ENCODE data around the gene ITLN2.
"Not testable (repeated sequence)": the region's sequence is repeated elsewhere in the genome, so short reads cannot be mapped to it uniquely, and the experiment has no call there.

The ITLN2 gene

GRCh38 chr1:160997323-160998038 is 42.9 kb upstream of the ITLN2 start:
- peak; percentile 74 for DNase-seq
- Histone ChIP-seq H2BK5ac (ENCODE audit: low read depth, low read length, poor library complexity, severe bottlenecking) (no peak overlapping the region), H3K18ac (ENCODE audit: low read depth in 1 of 2, low read length in 2 of 2) (no peak overlapping the region), H3K9ac (ENCODE audit: low read length) (no peak overlapping the region), H3K79me1 (replicated peaks; ENCODE audit: low read length, poor library complexity, severe bottlenecking) (no peaks in the 10 kb centered on the region), H3K9me3 (ENCODE audit: control insufficient read depth, low read length) (no peaks in the 10 kb centered on the region), H3K27ac (ENCODE audit: low read length, poor library complexity, severe bottlenecking) (no peak overlapping the region), H3K4me1 (ENCODE audit: control insufficient read depth, insufficient read depth, low read depth, low read length) (peaks cover 2% of the 10 kb centered on the region), H3K27me3 (ENCODE audit: control insufficient read depth in 1 of 2, insufficient read depth in 1 of 2, low read length in 2 of 2) (peaks cover 0 to 5% of the 10 kb centered on the region in 2 experiments), H3K23ac (ENCODE audit: low read length in 2 of 2) (no peak overlapping the region), H2BK15ac (ENCODE audit: low read depth, poor library complexity, severe bottlenecking) (no peak overlapping the region), H3K4me3 (ENCODE audit: insufficient read depth in 1 of 2, low read depth in 1 of 2, low read length in 2 of 2) (no peak overlapping the region), H2AK5ac (ENCODE audit: low read length, severe bottlenecking) (no peak overlapping the region), H2AFZ (ENCODE audit: low read depth, low read length) (no peak overlapping the region), H2BK120ac (ENCODE audit: low read depth, low read length) (no peak overlapping the region), H4K91ac (ENCODE audit: low read length) (no peak overlapping the region), H2BK12ac (ENCODE audit: low read length in 2 of 2) (no peak overlapping the region), H3K4me2 (ENCODE audit: low read length, poor library complexity, severe bottlenecking) (no peak overlapping the region), H3K4ac (ENCODE audit: low read depth in 1 of 2, low read length in 2 of 2) (no peak overlapping the region), H4K8ac (ENCODE audit: low read length) (peak overlapping the region; percentile 74), H3K14ac (ENCODE audit: low read length in 2 of 2) (no peak overlapping the region), H3K36me3 (ENCODE audit: control insufficient read depth in 1 of 2, insufficient read depth in 2 of 2, low read depth in 1 of 2, low read length in 2 of 2) (peaks cover 0 to 27% of the 10 kb centered on the region in 2 experiments)
- WGBS = 90% methylated on average over 1 of the region's 1 CpG

GRCh38 chr1:160996178-160996577 is 41.6 kb upstream of the ITLN2 start:
- no peak overlapping the region for H3K14ac ChIP-seq (ENCODE audit: low read length in 2 of 2)
- no peak overlapping the region for H3K18ac ChIP-seq (ENCODE audit: low read depth in 1 of 2, low read length in 2 of 2)
- H3K9ac ChIP-seq (ENCODE audit: low read length) = no peak overlapping the region
- H2BK12ac ChIP-seq (ENCODE audit: low read length in 2 of 2) = no peak overlapping the region
- no peak overlapping the region for H2BK120ac ChIP-seq (ENCODE audit: low read depth, low read length)
- WGBS = 62% methylated on average over 3 of the region's 3 CpGs
- no peak overlapping the region for H4K8ac ChIP-seq (ENCODE audit: low read length)
- peaks cover 2% of the 10 kb centered on the region for H3K4me1 ChIP-seq (ENCODE audit: control insufficient read depth, insufficient read depth, low read depth, low read length)
- no peak overlapping the region for H3K4ac ChIP-seq (ENCODE audit: low read depth in 1 of 2, low read length in 2 of 2)
- H2BK5ac ChIP-seq (ENCODE audit: low read depth, low read length, poor library complexity, severe bottlenecking) = no peak overlapping the region
- no peak overlapping the region for H4K91ac ChIP-seq (ENCODE audit: low read length)
- H2AFZ ChIP-seq (ENCODE audit: low read depth, low read length) = no peak overlapping the region
- no peak overlapping the region for H3K4me2 ChIP-seq (ENCODE audit: low read length, poor library complexity, severe bottlenecking)
- no peak overlapping the region for H2AK5ac ChIP-seq (ENCODE audit: low read length, severe bottlenecking)
- no peak overlapping the region for H3K4me3 ChIP-seq (ENCODE audit: insufficient read depth in 1 of 2, low read depth in 1 of 2, low read length in 2 of 2)
- no peak overlapping the region for H3K23ac ChIP-seq (ENCODE audit: low read length in 2 of 2)
- peaks cover 0 to 5% of the 10 kb centered on the region in 2 experiments for H3K27me3 ChIP-seq (ENCODE audit: control insufficient read depth in 1 of 2, insufficient read depth in 1 of 2, low read length in 2 of 2)
- H3K36me3 ChIP-seq (ENCODE audit: control insufficient read depth in 1 of 2, insufficient read depth in 2 of 2, low read depth in 1 of 2, low read length in 2 of 2) = peaks cover 0 to 27% of the 10 kb centered on the region in 2 experiments
- H3K27ac ChIP-seq (ENCODE audit: low read length, poor library complexity, severe bottlenecking) = no peak overlapping the region
- H2BK15ac ChIP-seq (ENCODE audit: low read depth, poor library complexity, severe bottlenecking) = no peak overlapping the region
- H3K9me3 ChIP-seq (ENCODE audit: control insufficient read depth, low read length) = no peaks in the 10 kb centered on the region
- peak; percentile 13 for DNase-seq
- no peaks in the 10 kb centered on the region for H3K79me1 ChIP-seq (replicated peaks; ENCODE audit: low read length, poor library complexity, severe bottlenecking)

GRCh38 chr1:160993544-160994193 is 39.1 kb upstream of the ITLN2 start:
- no peak overlapping the region for H3K4ac ChIP-seq (ENCODE audit: low read depth in 1 of 2, low read length in 2 of 2)
- no peak overlapping the region for H2BK12ac ChIP-seq (ENCODE audit: low read length in 2 of 2)
- H3K27ac ChIP-seq (ENCODE audit: low read length, poor library complexity, severe bottlenecking) = no peak overlapping the region
- H2BK15ac ChIP-seq (ENCODE audit: low read depth, poor library complexity, severe bottlenecking) = no peak overlapping the region
- DNase-seq = peak; percentile 56
- H3K18ac ChIP-seq (ENCODE audit: low read depth in 1 of 2, low read length in 2 of 2) = no peak overlapping the region
- no peak overlapping the region for H3K23ac ChIP-seq (ENCODE audit: low read length in 2 of 2)
- H2BK120ac ChIP-seq (ENCODE audit: low read depth, low read length) = no peak overlapping the region
- H2AFZ ChIP-seq (ENCODE audit: low read depth, low read length) = no peak overlapping the region
- no peak overlapping the region for H4K8ac ChIP-seq (ENCODE audit: low read length)
- no peak overlapping the region for H3K14ac ChIP-seq (ENCODE audit: low read length in 2 of 2)
- 77% methylated on average over 8 of the region's 14 CpGs for WGBS
- no peaks in the 10 kb centered on the region for H3K27me3 ChIP-seq (ENCODE audit: control insufficient read depth in 1 of 2, insufficient read depth in 1 of 2, low read length in 2 of 2)
- peaks cover 2% of the 10 kb centered on the region for H3K4me1 ChIP-seq (ENCODE audit: control insufficient read depth, insufficient read depth, low read depth, low read length)
- no peak overlapping the region for H3K4me2 ChIP-seq (ENCODE audit: low read length, poor library complexity, severe bottlenecking)
- no peak overlapping the region for H3K9ac ChIP-seq (ENCODE audit: low read length)
- no peak overlapping the region for H3K4me3 ChIP-seq (ENCODE audit: insufficient read depth in 1 of 2, low read depth in 1 of 2, low read length in 2 of 2)
- no peaks in the 10 kb centered on the region for H3K79me1 ChIP-seq (replicated peaks; ENCODE audit: low read length, poor library complexity, severe bottlenecking)
- peaks cover 0 to 7% of the 10 kb centered on the region in 2 experiments for H3K36me3 ChIP-seq (ENCODE audit: control insufficient read depth in 1 of 2, insufficient read depth in 2 of 2, low read depth in 1 of 2, low read length in 2 of 2)
- no peaks in the 10 kb centered on the region for H3K9me3 ChIP-seq (ENCODE audit: control insufficient read depth, low read length)
- H4K91ac ChIP-seq (ENCODE audit: low read length) = no peak overlapping the region
- H2BK5ac ChIP-seq (ENCODE audit: low read depth, low read length, poor library complexity, severe bottlenecking) = no peak overlapping the region
- no peak overlapping the region for H2AK5ac ChIP-seq (ENCODE audit: low read length, severe bottlenecking)

- H3K9ac ChIP-seq (ENCODE audit: low read length); H3K27ac ChIP-seq (ENCODE audit: low read length, poor library complexity, severe bottlenecking); H3K4me3 ChIP-seq (ENCODE audit: insufficient read depth in 1 of 2, low read depth in 1 of 2, low read length in 2 of 2); H3K4me1 ChIP-seq (ENCODE audit: control insufficient read depth, insufficient read depth, low read depth, low read length); H4K8ac ChIP-seq (ENCODE audit: low read length); H3K4me2 ChIP-seq (ENCODE audit: low read length, poor library complexity, severe bottlenecking); H3K27me3 ChIP-seq (ENCODE audit: control insufficient read depth in 1 of 2, insufficient read depth in 1 of 2, low read length in 2 of 2); H2BK120ac ChIP-seq (ENCODE audit: low read depth, low read length); H2AK5ac ChIP-seq (ENCODE audit: low read length, severe bottlenecking); H3K36me3 ChIP-seq (ENCODE audit: control insufficient read depth in 1 of 2, insufficient read depth in 2 of 2, low read depth in 1 of 2, low read length in 2 of 2); H3K4ac ChIP-seq (ENCODE audit: low read depth in 1 of 2, low read length in 2 of 2); DNase-seq; H3K9me3 ChIP-seq (ENCODE audit: control insufficient read depth, low read length); H3K14ac ChIP-seq (ENCODE audit: low read length in 2 of 2); H2BK15ac ChIP-seq (ENCODE audit: low read depth, poor library complexity, severe bottlenecking); H2BK12ac ChIP-seq (ENCODE audit: low read length in 2 of 2); H2BK5ac ChIP-seq (ENCODE audit: low read depth, low read length, poor library complexity, severe bottlenecking); H2AFZ ChIP-seq (ENCODE audit: low read depth, low read length); H3K23ac ChIP-seq (ENCODE audit: low read length in 2 of 2); H4K91ac ChIP-seq (ENCODE audit: low read length); H3K79me1 ChIP-seq (replicated peaks; ENCODE audit: low read length, poor library complexity, severe bottlenecking); H3K18ac ChIP-seq (ENCODE audit: low read depth in 1 of 2, low read length in 2 of 2): not testable (repeated sequence)
- WGBS = 98% methylated on average over 3 of the region's 4 CpGs
Measured at GRCh38 chr1:160992036-160992435, 37.4 kb upstream of the ITLN2 start.

All from mesenchymal stem cell (in vitro differentiated cells and primary cell).